Posterior cingulate gyrus (tissue), 11 donors: ENCODE measurements around the gene NTM.

ENCODE experiments used
- DNase-seq, 10 donors: peaks; one replicate each; pipeline versions ENCODE4 v3.0.0 to v3.0.0-alpha.2; 2020 to 2021; ENCODE audit warnings: mixed read lengths in 3 of 10
- intact Hi-C: fragments of 100-400 bp; cut with DNase I; formaldehyde crosslinking; loops from one replicate; pipeline ENCODE4 v1.15.1; 2023

NTM gene

GRCh38 chr11:131536159-131536558, 165.7 kb downstream of the NTM start:
- intact Hi-C loops, result no loop called here
- no peak for DNase-seq

GRCh38 chr11:131537196-131537595, 166.8 kb downstream of the NTM start:
- intact Hi-C loops, result no loop called here
- no peak for DNase-seq

GRCh38 chr11:131537748-131538147, 167.3 kb downstream of the NTM start:
- intact Hi-C loops, result no loop called here
- DNase-seq, result no peak

GRCh38 chr11:131538322-131538721, 167.9 kb downstream of the NTM start:
- intact Hi-C loops, result no loop called here
- DNase-seq, result no peak

GRCh38 chr11:131540676-131541075, 170.3 kb downstream of the NTM start:
- no peak for DNase-seq
- intact Hi-C loops, result no loop called here

GRCh38 chr11:131543389-131544025, 173.1 kb downstream of the NTM start:
- no peak for DNase-seq
- intact Hi-C loops, result no loop called here

- intact Hi-C loops, result no loop called here
- peak in 5 of 10 donors; percentile 36 to 94 (median 58) for DNase-seq
Measured at GRCh38 chr11:131544591-131544990, 174.2 kb downstream of the NTM start.

- intact Hi-C loops, result loop anchor here (5.0 kb wide), 1 partner anchor 36 kb away; no protein-coding TSS in a partner anchor
- no peak for DNase-seq
Measured at GRCh38 chr11:131546218-131546895, 175.9 kb downstream of the NTM start.

- intact Hi-C loops, result loop anchor here (5.0 kb wide), 1 partner anchor 33 kb away; no protein-coding TSS in a partner anchor
- DNase-seq, result no peak
Measured at GRCh38 chr11:131549099-131549498, 178.7 kb downstream of the NTM start.

- DNase-seq, result no peak
- intact Hi-C loops, result loop anchor here (5.0 kb wide), 1 partner anchor 33 kb away; no protein-coding TSS in a partner anchor
Measured at GRCh38 chr11:131549770-131550169, 179.4 kb downstream of the NTM start.

- no peak for DNase-seq
- intact Hi-C loops, result no loop called here
Measured at GRCh38 chr11:131560287-131560686, 189.9 kb downstream of the NTM start.

GRCh38 chr11:131561501-131561900, 191.1 kb downstream of the NTM start:
- intact Hi-C loops, result no loop called here

GRCh38 chr11:131561972-131562371, 191.6 kb downstream of the NTM start:
- intact Hi-C loops, result no loop called here
- no peak for DNase-seq

More at GRCh38 chr11:131561501-131561900, 191.1 kb downstream of the NTM start:
- no peak for DNase-seq

- DNase-seq, result no peak
- intact Hi-C loops, result no loop called here
Measured at GRCh38 chr11:131568318-131568717, 197.9 kb downstream of the NTM start.

- no peak for DNase-seq
- intact Hi-C loops, result no loop called here
Measured at GRCh38 chr11:131571571-131571970, 201.2 kb downstream of the NTM start.

- intact Hi-C loops, result no loop called here
Measured at GRCh38 chr11:131572423-131572822, 202.0 kb downstream of the NTM start.

GRCh38 chr11:131579932-131580387, 209.5 kb downstream of the NTM start:
- peak in 2 of 10 donors; percentile 40 to 90 for DNase-seq
- intact Hi-C loops, result loop anchor here (5.0 kb wide), 2 partner anchors 33 to 48 kb away; no protein-coding TSS in a partner anchor

More at GRCh38 chr11:131572423-131572822, 202.0 kb downstream of the NTM start:
- peak in 1 of 10 donors; percentile 85 for DNase-seq

- DNase-seq, result no peak
- intact Hi-C loops, result loop anchor here (5.0 kb wide), 2 partner anchors 33 to 48 kb away; no protein-coding TSS in a partner anchor
Measured at GRCh38 chr11:131580476-131580875, 210.1 kb downstream of the NTM start.

- DNase-seq, result no peak
- intact Hi-C loops, result loop anchor here (5.0 kb wide), 2 partner anchors 34 to 49 kb away; no protein-coding TSS in a partner anchor
Measured at GRCh38 chr11:131581046-131581445, 210.6 kb downstream of the NTM start.

GRCh38 chr11:131582021-131582525, 211.7 kb downstream of the NTM start:
- peak in 1 of 10 donors; percentile 85 for DNase-seq
- intact Hi-C loops, result loop anchor here (5.0 kb wide), 2 partner anchors 35 to 50 kb away; no protein-coding TSS in a partner anchor

- DNase-seq, result no peak
- intact Hi-C loops, result loop anchor here (5.0 kb wide), 2 partner anchors 36 to 51 kb away; no protein-coding TSS in a partner anchor
Measured at GRCh38 chr11:131583421-131583820, 213.0 kb downstream of the NTM start.
